Heart left ventricle (tissue), 13 donors: ENCODE results near the gene FILIP1.

Experiments
- CTCF ChIP-seq, 12 donors: fragments of 200-600 bp; sonication (generic) in 4 of 12; IDR thresholded peaks; one replicate each; pipeline versions ENCODE4 v1.5.0 to v1.8.0; 2018 to 2022; ENCODE audit warnings: antibody characterized with exemption in 12 of 12, mild to moderate bottlenecking in 5 of 12
- POLR2A ChIP-seq, 2 donors: fragments of 450-650 bp; IDR thresholded peaks; one replicate each; pipeline ENCODE4 v1.6.1; 2017; ENCODE audit warnings: antibody characterized with exemption in 2 of 2, mild to moderate bottlenecking in 2 of 2, moderate library complexity in 2 of 2
- donor health status: ischemic (EF 13 %, LVEDD 7.1; RV severe dilation, severe dysfunction).
- donor health status: DM: no; HTN: yes; CAD: no.
- donor health status: DM: no; HTN: no; CAD: no.
- donor health status: ischemic (EF 25% LVEDD 6.9; RV normal size, moderate dysfunction).
- donor health status: ischemic (EF 25% LVEDD 5.7; RV mildly dilated, moderate dysfunction).
- donor health status: ischemic (EF 35%, LVEDD 5.7; RV mildly dilated, moderate dysfunction).
- donor health status: nonischemic (EF 11% LVEDD 7.7; RV severe dilation, severe dysfunction).
- donor health status: DM: yes; HTN: yes; CAD: no.
- donor health status: PGD.
- donor health status: ischemic (EF 29% LVEDD 5.4; RV normal size, mild dysfunction).
- donor health status: nonischemic (EF 23%, LVEDD 6.1; RV moderate dilation, normal function).

- TF ChIP-seq CTCF (IDR thresholded peaks at IDR 0.05) = no peak
- TF ChIP-seq POLR2A (IDR thresholded peaks at IDR 0.05) = no peak
Observed at GRCh38 chr6:75273009-75273408, 220.6 kb downstream of the FILIP1 start.
